ENCODE results near the gene FARSA.

The FARSA gene

DNA sequence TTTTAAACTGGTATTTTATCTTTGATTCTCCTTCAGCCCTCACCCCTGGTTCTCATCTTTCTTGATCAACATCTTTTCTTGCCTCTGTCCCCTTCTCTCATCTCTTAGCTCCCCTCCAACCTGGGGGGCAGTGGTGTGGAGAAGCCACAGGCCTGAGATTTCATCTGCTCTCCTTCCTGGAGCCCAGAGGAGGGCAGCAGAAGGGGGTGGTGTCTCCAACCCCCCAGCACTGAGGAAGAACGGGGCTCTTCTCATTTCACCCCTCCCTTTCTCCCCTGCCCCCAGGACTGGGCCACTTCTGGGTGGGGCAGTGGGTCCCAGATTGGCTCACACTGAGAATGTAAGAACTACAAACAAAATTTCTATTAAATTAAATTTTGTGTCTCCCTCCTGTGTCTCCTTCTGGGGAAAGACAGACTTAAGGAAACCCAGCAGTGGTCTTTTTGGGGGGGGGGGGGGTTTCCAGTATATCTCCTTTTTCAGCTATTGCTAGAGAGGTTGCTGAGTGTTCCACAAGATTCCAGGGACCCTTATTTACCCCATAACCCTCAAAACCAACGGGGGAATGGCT is 10.7 kb upstream of the FARSA start:
- TF ChIP-seq SIN3A (IDR thresholded peaks at IDR 0.05; ENCODE audit: borderline replicate concordance, insufficient read depth, low read length) (no peak), FOXP2 (optimal IDR thresholded peaks at IDR 0.05; ENCODE audit: borderline replicate concordance, extremely low read depth, extremely low read length, insufficient read depth) (no peak), TAF1 (IDR thresholded peaks at IDR 0.05; ENCODE audit: borderline replicate concordance, insufficient read depth, low read length) (no peak), POLR2AphosphoS5 (IDR thresholded peaks at IDR 0.05; ENCODE audit: low read depth, low read length) (no peak; the same call in 1 of the 2 replicates)
- TF ChIP-seq, protein P1, sequence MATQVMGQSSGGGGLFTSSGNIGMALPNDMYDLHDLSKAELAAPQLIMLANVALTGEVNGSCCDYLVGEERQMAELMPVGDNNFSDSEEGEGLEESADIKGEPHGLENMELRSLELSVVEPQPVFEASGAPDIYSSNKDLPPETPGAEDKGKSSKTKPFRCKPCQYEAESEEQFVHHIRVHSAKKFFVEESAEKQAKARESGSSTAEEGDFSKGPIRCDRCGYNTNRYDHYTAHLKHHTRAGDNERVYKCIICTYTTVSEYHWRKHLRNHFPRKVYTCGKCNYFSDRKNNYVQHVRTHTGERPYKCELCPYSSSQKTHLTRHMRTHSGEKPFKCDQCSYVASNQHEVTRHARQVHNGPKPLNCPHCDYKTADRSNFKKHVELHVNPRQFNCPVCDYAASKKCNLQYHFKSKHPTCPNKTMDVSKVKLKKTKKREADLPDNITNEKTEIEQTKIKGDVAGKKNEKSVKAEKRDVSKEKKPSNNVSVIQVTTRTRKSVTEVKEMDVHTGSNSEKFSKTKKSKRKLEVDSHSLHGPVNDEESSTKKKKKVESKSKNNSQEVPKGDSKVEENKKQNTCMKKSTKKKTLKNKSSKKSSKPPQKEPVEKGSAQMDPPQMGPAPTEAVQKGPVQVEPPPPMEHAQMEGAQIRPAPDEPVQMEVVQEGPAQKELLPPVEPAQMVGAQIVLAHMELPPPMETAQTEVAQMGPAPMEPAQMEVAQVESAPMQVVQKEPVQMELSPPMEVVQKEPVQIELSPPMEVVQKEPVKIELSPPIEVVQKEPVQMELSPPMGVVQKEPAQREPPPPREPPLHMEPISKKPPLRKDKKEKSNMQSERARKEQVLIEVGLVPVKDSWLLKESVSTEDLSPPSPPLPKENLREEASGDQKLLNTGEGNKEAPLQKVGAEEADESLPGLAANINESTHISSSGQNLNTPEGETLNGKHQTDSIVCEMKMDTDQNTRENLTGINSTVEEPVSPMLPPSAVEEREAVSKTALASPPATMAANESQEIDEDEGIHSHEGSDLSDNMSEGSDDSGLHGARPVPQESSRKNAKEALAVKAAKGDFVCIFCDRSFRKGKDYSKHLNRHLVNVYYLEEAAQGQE (IDR thresholded peaks at IDR 0.05; ENCODE audit: insufficient read depth in 1 of 2, low read depth in 2 of 2, low read length in 2 of 2), result no peak

- no peak for TF ChIP-seq FOXP2 (optimal IDR thresholded peaks at IDR 0.05; ENCODE audit: borderline replicate concordance, extremely low read depth, extremely low read length, insufficient read depth)
- no peak for TF ChIP-seq SIN3A (IDR thresholded peaks at IDR 0.05; ENCODE audit: borderline replicate concordance, insufficient read depth, low read length)
- peak; percentile 14; the same call in 1 of the 2 replicates for TF ChIP-seq POLR2AphosphoS5 (IDR thresholded peaks at IDR 0.05; ENCODE audit: low read depth, low read length)
- no peak for TF ChIP-seq TAF1 (IDR thresholded peaks at IDR 0.05; ENCODE audit: borderline replicate concordance, insufficient read depth, low read length)
- TF ChIP-seq, protein P1 (IDR thresholded peaks at IDR 0.05; ENCODE audit: insufficient read depth in 1 of 2, low read depth in 2 of 2, low read length in 2 of 2), result no peak
These were observed 10.0 kb upstream of the FARSA start for GRCh38 chr19:12943437-12944044.

DNA sequence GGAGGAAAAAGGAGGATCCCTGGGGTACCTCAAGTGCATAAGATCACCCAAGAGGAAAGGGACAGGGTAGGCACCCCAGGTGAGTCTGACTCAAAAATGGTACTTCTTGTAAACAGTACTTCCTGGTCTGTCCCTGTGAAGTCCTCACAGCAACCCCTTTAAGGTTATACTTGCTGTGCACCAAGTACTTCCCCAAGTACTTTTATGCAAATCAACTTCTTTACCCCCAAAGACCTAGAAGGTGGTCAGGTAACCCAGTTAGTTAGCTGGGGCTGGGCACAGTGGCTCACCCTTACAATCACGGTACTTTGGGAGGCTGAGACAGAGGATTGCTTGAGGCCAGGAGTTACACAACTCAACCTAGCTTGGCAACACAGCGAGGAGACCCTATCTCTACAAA is 7.4 kb upstream of the FARSA start:
- TF ChIP-seq POLR2AphosphoS5 (IDR thresholded peaks at IDR 0.05; ENCODE audit: low read depth, low read length) (no peak), FOXP2 (optimal IDR thresholded peaks at IDR 0.05; ENCODE audit: borderline replicate concordance, extremely low read depth, extremely low read length, insufficient read depth) (no peak), SIN3A (IDR thresholded peaks at IDR 0.05; ENCODE audit: borderline replicate concordance, insufficient read depth, low read length) (no peak), TAF1 (IDR thresholded peaks at IDR 0.05; ENCODE audit: borderline replicate concordance, insufficient read depth, low read length) (no peak)
- TF ChIP-seq, protein P1 (IDR thresholded peaks at IDR 0.05; ENCODE audit: insufficient read depth in 1 of 2, low read depth in 2 of 2, low read length in 2 of 2), result no peak

DNA sequence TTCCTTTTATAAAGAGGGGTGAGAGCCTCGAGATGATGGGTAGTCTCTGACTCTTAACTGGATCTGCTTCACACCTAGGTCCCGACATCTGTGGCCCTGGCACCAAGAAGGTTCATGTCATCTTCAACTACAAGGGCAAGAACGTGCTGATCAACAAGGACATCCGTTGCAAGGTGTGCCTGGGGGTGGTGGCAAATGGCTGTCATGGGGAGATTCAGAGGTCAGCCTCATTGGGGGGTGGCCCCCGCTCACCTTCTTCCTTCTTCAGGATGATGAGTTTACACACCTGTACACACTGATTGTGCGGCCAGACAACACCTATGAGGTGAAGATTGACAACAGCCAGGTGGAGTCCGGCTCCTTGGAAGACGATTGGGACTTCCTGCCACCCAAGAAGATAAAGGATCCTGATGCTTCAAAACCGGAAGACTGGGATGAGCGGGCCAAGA is 6.5 kb upstream of the FARSA start:
- TF ChIP-seq TAF1 (IDR thresholded peaks at IDR 0.05; ENCODE audit: borderline replicate concordance, insufficient read depth, low read length) (no peak), POLR2AphosphoS5 (IDR thresholded peaks at IDR 0.05; ENCODE audit: low read depth, low read length) (no peak; the same call in 1 of the 2 replicates), SIN3A (IDR thresholded peaks at IDR 0.05; ENCODE audit: borderline replicate concordance, insufficient read depth, low read length) (no peak), FOXP2 (optimal IDR thresholded peaks at IDR 0.05; ENCODE audit: borderline replicate concordance, extremely low read depth, extremely low read length, insufficient read depth) (no peak)
- TF ChIP-seq, protein P1 (IDR thresholded peaks at IDR 0.05; ENCODE audit: insufficient read depth in 1 of 2, low read depth in 2 of 2, low read length in 2 of 2), result no peak
